Measurements from ENCODE around the gene ACTL8. TPM values are rescaled to one million over a fixed set of nuclear protein-coding genes. Genes with fewer than 3 reads are reported as not detected.

The ACTL8 gene
- total RNA-seq, 1 donor from 2014 or later: not detected

DNA sequence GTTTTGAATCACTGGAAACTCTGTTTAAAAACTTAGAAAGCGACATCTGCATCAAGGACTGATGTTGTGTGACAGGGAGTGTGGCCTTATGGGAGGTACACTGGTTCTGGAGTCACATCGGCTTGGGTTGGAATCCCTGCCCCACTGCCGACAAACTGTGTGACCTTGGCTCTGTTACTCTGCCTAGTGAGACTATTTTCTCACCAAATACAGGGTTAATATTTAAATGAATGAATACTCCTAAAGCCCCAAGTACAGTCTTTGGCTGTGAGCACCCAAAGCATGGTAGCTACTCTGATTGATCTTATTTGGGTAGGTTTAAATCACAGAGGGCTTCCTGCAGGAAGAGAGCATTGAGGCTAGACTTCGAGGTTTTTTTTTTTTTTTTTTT lies 102.0 kb downstream of the ACTL8 start:
- ATAC-seq: no peak
- intact Hi-C loops (cut with DNase I): no loop called here
- DNase-seq (ENCODE audit: low spot score): no peak

- ATAC-seq (no peak), DNase-seq (ENCODE audit: low spot score) (no peak)
- intact Hi-C loops (cut with DNase I): no loop called here
These were observed 102.9 kb downstream of the ACTL8 start for GRCh38 chr1:17857996-17858395.

GRCh38 chr1:17860812-17861211 lies 105.7 kb downstream of the ACTL8 start:
- intact Hi-C loops (cut with DNase I): no loop called here
- DNase-seq (ENCODE audit: low spot score) (no peak), ATAC-seq (no peak)

- ATAC-seq: no peak
- intact Hi-C loops (cut with DNase I): no loop called here
- no peak for DNase-seq (ENCODE audit: low spot score)
These were observed 106.6 kb downstream of the ACTL8 start for GRCh38 chr1:17861685-17862084.

DNA sequence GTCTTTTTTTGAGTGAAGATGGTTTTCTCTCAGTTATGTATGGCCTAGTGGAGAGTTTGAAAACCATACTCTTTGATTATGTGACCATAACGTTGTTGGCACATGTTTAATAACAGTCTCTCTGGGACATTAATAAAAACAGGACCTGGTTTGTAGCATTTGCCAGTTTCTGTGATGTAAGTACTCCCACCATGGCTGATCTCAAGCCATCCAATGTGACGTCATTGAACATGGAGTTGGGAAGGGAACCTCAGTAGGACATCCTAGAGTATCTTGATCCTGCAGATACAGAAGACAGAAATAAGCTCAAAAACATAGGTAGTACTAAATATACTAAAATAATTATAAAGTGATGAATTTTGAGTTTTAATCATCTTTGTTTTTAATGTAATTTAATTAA lies 107.0 kb downstream of the ACTL8 start:
- no peak for ATAC-seq
- DNase-seq (ENCODE audit: low spot score): no peak
- intact Hi-C loops (cut with DNase I): no loop called here

DNA sequence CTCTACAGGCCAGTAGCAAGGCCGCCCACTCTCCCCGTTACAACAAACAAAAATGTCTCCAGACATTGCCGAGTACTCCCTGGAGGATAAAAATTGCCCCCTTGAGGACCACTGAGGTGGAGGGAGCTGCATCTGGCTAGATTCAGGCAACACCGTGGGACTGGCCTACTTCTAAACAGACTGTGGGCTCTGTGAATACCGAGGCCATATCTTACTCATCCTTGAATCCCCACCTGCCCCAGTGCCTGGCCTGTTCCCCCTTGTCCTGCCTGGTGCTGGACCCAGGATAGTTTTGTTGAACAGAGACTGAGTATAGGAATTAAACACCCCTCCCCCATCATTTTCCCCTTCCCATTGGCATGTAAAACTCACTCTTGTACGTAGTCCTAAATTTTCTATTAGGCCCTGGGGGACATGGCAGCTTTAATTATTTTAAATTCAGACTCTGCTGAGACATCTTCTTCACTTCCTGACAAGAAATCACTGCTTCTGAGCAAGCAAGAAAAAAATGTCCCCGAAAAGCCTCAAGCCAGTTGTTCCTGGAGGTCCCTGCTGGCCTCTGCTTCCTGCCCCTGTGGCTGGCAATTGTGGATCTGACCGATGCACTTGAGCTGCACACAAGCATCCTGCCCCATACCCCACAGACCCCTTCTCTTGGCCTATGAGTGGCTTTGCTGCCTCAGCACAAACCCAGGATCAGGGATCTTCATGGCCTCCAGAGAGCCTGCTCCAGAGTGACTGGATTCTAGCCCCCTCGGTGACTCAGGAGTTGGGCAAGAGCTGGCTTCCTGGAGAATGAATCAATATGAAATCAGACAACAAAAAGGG lies 111.0 kb downstream of the ACTL8 start:
- DNase-seq (ENCODE audit: low spot score) (no peak), ATAC-seq (no peak)
- intact Hi-C loops (cut with DNase I): no loop called here

GRCh38 chr1:17866740-17867029 lies 111.6 kb downstream of the ACTL8 start:
- no peak for ATAC-seq
- intact Hi-C loops (cut with DNase I): no loop called here
- no peak for DNase-seq (ENCODE audit: low spot score)

- intact Hi-C loops (cut with DNase I): no loop called here
- ATAC-seq (no peak), DNase-seq (ENCODE audit: low spot score) (no peak)
These were observed 112.3 kb downstream of the ACTL8 start for GRCh38 chr1:17867470-17867869.

- DNase-seq (ENCODE audit: low spot score): no peak
These were observed 114.7 kb downstream of the ACTL8 start for GRCh38 chr1:17869815-17870214.

GRCh38 chr1:17870679-17871078 lies 115.5 kb downstream of the ACTL8 start:
- DNase-seq (ENCODE audit: low spot score) (no peak), ATAC-seq (no peak)
- intact Hi-C loops (cut with DNase I): no loop called here

More at GRCh38 chr1:17869815-17870214, 114.7 kb downstream of the ACTL8 start:
- intact Hi-C loops (cut with DNase I): no loop called here
- ATAC-seq: no peak

- intact Hi-C loops (cut with DNase I): no loop called here
- DNase-seq (ENCODE audit: low spot score) (no peak), ATAC-seq (no peak)
These were observed 118.0 kb downstream of the ACTL8 start for GRCh38 chr1:17873007-17873675.

DNA sequence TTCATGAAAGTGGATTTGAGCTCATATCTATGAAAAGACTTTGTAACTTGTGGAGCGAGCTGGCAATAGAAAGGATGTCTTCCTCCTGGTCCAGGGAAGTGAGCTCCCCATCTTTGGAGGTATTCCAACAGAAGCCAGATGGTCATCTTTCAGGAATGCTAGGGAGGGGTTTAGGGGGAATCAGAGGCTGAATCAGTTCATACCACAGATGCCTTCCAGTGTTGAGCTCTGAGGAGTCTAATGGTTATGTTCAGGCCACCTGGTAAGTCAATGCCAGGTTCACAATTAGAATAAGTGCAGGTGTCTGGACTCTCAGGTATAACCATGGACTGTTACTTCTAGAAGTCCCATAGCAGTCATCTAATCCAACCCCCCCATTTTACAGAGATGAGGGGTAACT lies 119.1 kb downstream of the ACTL8 start:
- intact Hi-C loops (cut with DNase I): no loop called here
- ATAC-seq (no peak), DNase-seq (ENCODE audit: low spot score) (no peak)

GRCh38 chr1:17874710-17875109 lies 119.6 kb downstream of the ACTL8 start:
- no peak for ATAC-seq
- DNase-seq (ENCODE audit: low spot score): no peak
- intact Hi-C loops (cut with DNase I): no loop called here

- intact Hi-C loops (cut with DNase I): no loop called here
- DNase-seq (ENCODE audit: low spot score) (no peak), ATAC-seq (no peak)
These were observed 120.2 kb downstream of the ACTL8 start for GRCh38 chr1:17875171-17875881.

GRCh38 chr1:17875882-17876280 lies 120.7 kb downstream of the ACTL8 start:
- intact Hi-C loops (cut with DNase I): no loop called here
- peak; percentile 10 for DNase-seq (ENCODE audit: low spot score)
- no peak for ATAC-seq

Other genes with a start within 250 kb of the ACTL8 start
- 34.3 TPM for gene ARHGEF10L, start 215.6 kb upstream of the ACTL8 start, total RNA-seq

Measured in sciatic nerve (tissue), 2 donors.